ENCODE data around the gene LYRM4. TPM values are rescaled to one million over a fixed set of nuclear protein-coding genes. Genes with fewer than 3 reads are reported as not detected.

The LYRM4 gene
- total and polyA plus RNA-seq, 9 of the 15 experiments (the other 6 are each of a cell fraction or from before 2014, with no cell fraction given) = 24.2 to 69.4 (median 41.8) TPM

DNA sequence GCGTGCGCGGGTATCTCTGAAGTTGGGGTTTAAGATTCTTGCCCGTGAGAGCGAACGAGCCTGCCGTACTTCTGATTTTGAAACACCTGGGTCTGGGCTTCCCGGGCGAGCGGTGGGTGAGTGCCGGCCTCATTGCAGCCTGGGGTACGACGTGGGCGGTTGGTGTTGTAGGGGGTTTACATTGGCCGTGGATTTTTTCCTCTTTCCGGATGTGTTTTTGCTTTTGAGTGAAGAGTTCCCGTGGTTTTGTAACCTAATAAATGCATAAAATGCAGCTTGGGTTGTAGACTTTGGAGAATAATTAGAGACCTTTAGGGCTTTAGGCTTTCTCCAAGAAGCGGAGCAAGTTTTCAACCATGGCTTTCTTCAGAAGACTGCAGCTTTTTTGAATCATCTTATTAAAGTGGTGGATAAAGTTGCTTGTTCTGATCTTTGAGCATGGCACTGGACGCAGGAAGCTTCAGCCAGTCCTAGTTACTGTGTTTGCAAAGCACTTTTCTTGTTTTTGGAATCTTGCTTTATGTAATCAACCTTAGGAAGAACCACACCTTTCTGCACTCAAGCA lies 877 bp upstream of the LYRM4 start (continued):
- TF ChIP-seq, protein P1, sequence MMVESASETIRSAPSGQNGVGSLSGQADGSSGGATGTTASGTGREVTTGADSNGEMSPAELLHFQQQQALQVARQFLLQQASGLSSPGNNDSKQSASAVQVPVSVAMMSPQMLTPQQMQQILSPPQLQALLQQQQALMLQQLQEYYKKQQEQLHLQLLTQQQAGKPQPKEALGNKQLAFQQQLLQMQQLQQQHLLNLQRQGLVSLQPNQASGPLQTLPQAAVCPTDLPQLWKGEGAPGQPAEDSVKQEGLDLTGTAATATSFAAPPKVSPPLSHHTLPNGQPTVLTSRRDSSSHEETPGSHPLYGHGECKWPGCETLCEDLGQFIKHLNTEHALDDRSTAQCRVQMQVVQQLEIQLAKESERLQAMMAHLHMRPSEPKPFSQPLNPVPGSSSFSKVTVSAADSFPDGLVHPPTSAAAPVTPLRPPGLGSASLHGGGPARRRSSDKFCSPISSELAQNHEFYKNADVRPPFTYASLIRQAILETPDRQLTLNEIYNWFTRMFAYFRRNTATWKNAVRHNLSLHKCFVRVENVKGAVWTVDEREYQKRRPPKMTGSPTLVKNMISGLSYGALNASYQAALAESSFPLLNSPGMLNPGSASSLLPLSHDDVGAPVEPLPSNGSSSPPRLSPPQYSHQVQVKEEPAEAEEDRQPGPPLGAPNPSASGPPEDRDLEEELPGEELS (CRISPR knock-in tag; IDR thresholded peaks at IDR 0.05; ENCODE audit: borderline replicate concordance) = no peak; the same call in none of the 2 replicates
- peak; percentile 85; the same call in 1 of the 2 replicates for TF ChIP-seq BRD4 (IDR thresholded peaks at IDR 0.05)
- TF ChIP-seq, protein P2, sequence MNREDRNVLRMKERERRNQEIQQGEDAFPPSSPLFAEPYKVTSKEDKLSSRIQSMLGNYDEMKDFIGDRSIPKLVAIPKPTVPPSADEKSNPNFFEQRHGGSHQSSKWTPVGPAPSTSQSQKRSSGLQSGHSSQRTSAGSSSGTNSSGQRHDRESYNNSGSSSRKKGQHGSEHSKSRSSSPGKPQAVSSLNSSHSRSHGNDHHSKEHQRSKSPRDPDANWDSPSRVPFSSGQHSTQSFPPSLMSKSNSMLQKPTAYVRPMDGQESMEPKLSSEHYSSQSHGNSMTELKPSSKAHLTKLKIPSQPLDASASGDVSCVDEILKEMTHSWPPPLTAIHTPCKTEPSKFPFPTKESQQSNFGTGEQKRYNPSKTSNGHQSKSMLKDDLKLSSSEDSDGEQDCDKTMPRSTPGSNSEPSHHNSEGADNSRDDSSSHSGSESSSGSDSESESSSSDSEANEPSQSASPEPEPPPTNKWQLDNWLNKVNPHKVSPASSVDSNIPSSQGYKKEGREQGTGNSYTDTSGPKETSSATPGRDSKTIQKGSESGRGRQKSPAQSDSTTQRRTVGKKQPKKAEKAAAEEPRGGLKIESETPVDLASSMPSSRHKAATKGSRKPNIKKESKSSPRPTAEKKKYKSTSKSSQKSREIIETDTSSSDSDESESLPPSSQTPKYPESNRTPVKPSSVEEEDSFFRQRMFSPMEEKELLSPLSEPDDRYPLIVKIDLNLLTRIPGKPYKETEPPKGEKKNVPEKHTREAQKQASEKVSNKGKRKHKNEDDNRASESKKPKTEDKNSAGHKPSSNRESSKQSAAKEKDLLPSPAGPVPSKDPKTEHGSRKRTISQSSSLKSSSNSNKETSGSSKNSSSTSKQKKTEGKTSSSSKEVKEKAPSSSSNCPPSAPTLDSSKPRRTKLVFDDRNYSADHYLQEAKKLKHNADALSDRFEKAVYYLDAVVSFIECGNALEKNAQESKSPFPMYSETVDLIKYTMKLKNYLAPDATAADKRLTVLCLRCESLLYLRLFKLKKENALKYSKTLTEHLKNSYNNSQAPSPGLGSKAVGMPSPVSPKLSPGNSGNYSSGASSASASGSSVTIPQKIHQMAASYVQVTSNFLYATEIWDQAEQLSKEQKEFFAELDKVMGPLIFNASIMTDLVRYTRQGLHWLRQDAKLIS (CRISPR knock-in tag; IDR thresholded peaks at IDR 0.05) = no peak
- TF ChIP-seq, protein P3, sequence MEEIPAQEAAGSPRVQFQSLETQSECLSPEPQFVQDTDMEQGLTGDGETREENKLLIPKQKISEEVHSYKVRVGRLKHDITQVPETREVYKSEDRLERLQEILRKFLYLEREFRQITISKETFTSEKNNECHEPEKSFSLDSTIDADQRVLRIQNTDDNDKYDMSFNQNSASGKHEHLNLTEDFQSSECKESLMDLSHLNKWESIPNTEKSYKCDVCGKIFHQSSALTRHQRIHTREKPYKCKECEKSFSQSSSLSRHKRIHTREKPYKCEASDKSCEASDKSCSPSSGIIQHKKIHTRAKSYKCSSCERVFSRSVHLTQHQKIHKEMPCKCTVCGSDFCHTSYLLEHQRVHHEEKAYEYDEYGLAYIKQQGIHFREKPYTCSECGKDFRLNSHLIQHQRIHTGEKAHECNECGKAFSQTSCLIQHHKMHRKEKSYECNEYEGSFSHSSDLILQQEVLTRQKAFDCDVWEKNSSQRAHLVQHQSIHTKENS (CRISPR knock-in tag; IDR thresholded peaks at IDR 0.05) = no peak
- TF ChIP-seq NCOR1 (IDR thresholded peaks at IDR 0.05) = no peak
- no peak for TF ChIP-seq TARDBP (IDR thresholded peaks at IDR 0.05)
- TF ChIP-seq ZNF140 (CRISPR knock-in tag; IDR thresholded peaks at IDR 0.05) = no peak
- no peak for TF ChIP-seq TSC22D4 (tag; IDR thresholded peaks at IDR 0.05)
- TF ChIP-seq, protein P4, sequence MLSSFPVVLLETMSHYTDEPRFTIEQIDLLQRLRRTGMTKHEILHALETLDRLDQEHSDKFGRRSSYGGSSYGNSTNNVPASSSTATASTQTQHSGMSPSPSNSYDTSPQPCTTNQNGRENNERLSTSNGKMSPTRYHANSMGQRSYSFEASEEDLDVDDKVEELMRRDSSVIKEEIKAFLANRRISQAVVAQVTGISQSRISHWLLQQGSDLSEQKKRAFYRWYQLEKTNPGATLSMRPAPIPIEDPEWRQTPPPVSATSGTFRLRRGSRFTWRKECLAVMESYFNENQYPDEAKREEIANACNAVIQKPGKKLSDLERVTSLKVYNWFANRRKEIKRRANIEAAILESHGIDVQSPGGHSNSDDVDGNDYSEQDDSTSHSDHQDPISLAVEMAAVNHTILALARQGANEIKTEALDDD (IDR thresholded peaks at IDR 0.05) = no peak
- no peak; the same call in 1 of the 2 replicates for TF ChIP-seq STAT5A (IDR thresholded peaks at IDR 0.05; ENCODE audit: borderline replicate concordance, low read length)
- no peak for TF ChIP-seq ZNF696 (CRISPR knock-in tag; conservative IDR thresholded peaks at IDR 0.05)
- TF ChIP-seq ZNF165 (CRISPR knock-in tag; IDR thresholded peaks at IDR 0.05; ENCODE audit: borderline replicate concordance) = no peak
- TF ChIP-seq NR1H2 (CRISPR knock-in tag; IDR thresholded peaks at IDR 0.05) = 0 out of 2 replicates have a peak, but pooled peaks have one; percentile 79
- no peak for TF ChIP-seq ETV6 (IDR thresholded peaks at IDR 0.05; ENCODE audit: borderline replicate concordance in 1 of 2, low read depth in 2 of 2, low read length in 1 of 2)
- no peak for TF ChIP-seq ETV6 (CRISPR knock-in tag; IDR thresholded peaks at IDR 0.05; ENCODE audit: borderline replicate concordance)
- no peak for TF ChIP-seq KAT8 (IDR thresholded peaks at IDR 0.05; ENCODE audit: low read depth)
- TF ChIP-seq MCM3 (IDR thresholded peaks at IDR 0.05) = no peak
- TF ChIP-seq TEAD4 (IDR thresholded peaks at IDR 0.05; ENCODE audit: low read length) = no peak
- no peak for TF ChIP-seq TEAD4 (CRISPR knock-in tag; IDR thresholded peaks at IDR 0.05; ENCODE audit: borderline replicate concordance)
- no peak for TF ChIP-seq ZNF212 (CRISPR knock-in tag; IDR thresholded peaks at IDR 0.05)
- no peak for TF ChIP-seq U2AF2 (optimal IDR thresholded peaks at IDR 0.05; ENCODE audit: low read depth, low read length)
- no peak for TF ChIP-seq FOXA3 (CRISPR knock-in tag; conservative IDR thresholded peaks at IDR 0.05 in 1 of 2, IDR thresholded peaks at IDR 0.05 in 1 of 2)
- no peak for TF ChIP-seq POLR2H (tag; IDR thresholded peaks at IDR 0.05; ENCODE audit: low read depth)

All from K562 (cell line).